Peyer's patch (tissue), 4 donors: ENCODE data around the gene WDFY4.

Experiments used
- CTCF ChIP-seq, 6 experiments: fragments of 450-650 bp in 4 of 6; fragments of 200-600 bp in 2 of 6; sonication (generic) in 1 of 6; IDR thresholded peaks; one replicate each; pipeline ENCODE4 v1.5.1; 2017 to 2019; ENCODE audit warnings: antibody characterized with exemption in 6 of 6, mild to moderate bottlenecking in 3 of 6, moderate library complexity in 1 of 6
- POLR2A ChIP-seq, 2 donors: fragments of 450-650 bp; IDR thresholded peaks; one replicate each; pipeline ENCODE4 v1.5.1; 2017; ENCODE audit warnings: antibody characterized with exemption in 2 of 2, mild to moderate bottlenecking in 2 of 2, moderate library complexity in 2 of 2

DNA sequence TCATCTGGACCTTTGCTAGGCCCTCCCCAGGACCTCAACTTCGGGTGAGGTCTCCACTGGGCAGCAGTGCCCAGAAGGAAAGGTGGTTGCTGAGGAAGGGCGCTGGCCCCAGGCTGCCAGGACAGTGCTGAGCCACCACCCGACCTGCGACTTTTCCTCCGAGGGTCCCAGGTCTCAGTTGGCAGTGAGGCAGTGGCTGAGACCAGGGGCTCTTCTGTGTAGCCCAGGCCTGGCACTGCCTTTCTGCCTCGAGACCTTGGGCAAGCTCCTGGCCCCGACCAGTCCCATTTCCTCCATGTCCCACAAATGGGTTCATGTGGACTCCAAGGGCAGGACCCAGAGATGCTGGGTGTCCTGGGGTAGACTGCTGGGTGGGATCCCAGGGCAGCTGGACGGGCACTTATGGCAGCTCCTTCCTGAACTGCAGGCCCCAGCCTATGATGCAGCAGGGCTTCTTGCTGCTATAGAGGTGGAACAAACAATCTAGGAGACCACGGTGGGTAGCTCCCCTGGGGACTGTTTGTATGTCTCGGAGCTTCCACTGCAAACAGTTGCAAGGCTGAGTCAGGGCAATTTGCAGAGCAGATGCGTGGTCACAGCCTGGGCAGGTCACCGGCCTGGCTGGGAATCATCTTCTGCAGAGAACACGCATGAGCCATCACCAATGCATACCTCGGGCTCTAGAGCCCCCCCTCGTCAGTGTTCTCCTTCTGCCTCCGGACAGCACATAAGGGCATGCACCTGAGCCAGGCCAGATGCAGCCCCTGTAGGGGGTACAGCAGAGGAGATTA, 272.9 kb downstream of the WDFY4 start:
- TF ChIP-seq CTCF (IDR thresholded peaks at IDR 0.05) (no peak), POLR2A (IDR thresholded peaks at IDR 0.05) (no peak)
